ENCODE data around the gene FLT3.

FLT3 gene

GRCh38 chr13:28137596-28137995 is 37.2 kb upstream of the FLT3 start:
- no peak for TF ChIP-seq CTCF (conservative IDR thresholded peaks at IDR 0.05)
- H3K27ac ChIP-seq: peak overlapping the region; percentile 95

- H3K27ac ChIP-seq: peak overlapping the region; percentile 95; the same call in 1 of the 2 replicates
- no peak for TF ChIP-seq CTCF (conservative IDR thresholded peaks at IDR 0.05)
Measured at GRCh38 chr13:28136916-28137315, 36.5 kb upstream of the FLT3 start.

- no peak for TF ChIP-seq CTCF (conservative IDR thresholded peaks at IDR 0.05)
- H3K27ac ChIP-seq: no peak overlapping the region
Measured at GRCh38 chr13:28131646-28132045, 31.3 kb upstream of the FLT3 start.

GRCh38 chr13:28129911-28130693 is 29.7 kb upstream of the FLT3 start:
- no peak for TF ChIP-seq CTCF (conservative IDR thresholded peaks at IDR 0.05)

GRCh38 chr13:28128926-28129325 is 28.6 kb upstream of the FLT3 start:
- no peak overlapping the region for H3K27ac ChIP-seq
- no peak for TF ChIP-seq CTCF (conservative IDR thresholded peaks at IDR 0.05)

More at GRCh38 chr13:28129911-28130693, 29.7 kb upstream of the FLT3 start:
- no peak overlapping the region for H3K27ac ChIP-seq

- no peak overlapping the region for H3K27ac ChIP-seq
- TF ChIP-seq CTCF (conservative IDR thresholded peaks at IDR 0.05): no peak
Measured at GRCh38 chr13:28128030-28128429, 27.7 kb upstream of the FLT3 start.

- TF ChIP-seq CTCF (conservative IDR thresholded peaks at IDR 0.05): no peak
Measured at GRCh38 chr13:28121224-28121623, 20.8 kb upstream of the FLT3 start.

More at GRCh38 chr13:28121224-28121623, 20.8 kb upstream of the FLT3 start:
- H3K27ac ChIP-seq: no peak overlapping the region
